Thyroid gland (tissue), 4 donors: ENCODE data around the gene STT3B. TPM values are rescaled to one million over a fixed set of nuclear protein-coding genes. Genes with fewer than 3 reads are reported as not detected.

Experiments used
- DNase-seq, 2 donors: peaks; one replicate each; pipeline ENCODE4 v3.0.0-alpha.2; 2019
- H3K27ac ChIP-seq, 3 donors: fragments of 200-600 bp; sonication (generic); 1 replicate in 2 of 3; 2 replicates in 1 of 3; pipeline ENCODE4 v1.5.1; 2016 to 2019; ENCODE audit warnings: mild to moderate bottlenecking in 1 of 3, moderate library complexity in 1 of 3
- H3K27me3 ChIP-seq: fragments of 200-600 bp; sonication (generic); one replicate; pipeline ENCODE4 v1.5.1; 2019
- H3K36me3 ChIP-seq, 2 donors: fragments of 200-600 bp; sonication (generic); one replicate each; pipeline ENCODE4 v1.5.1; 2016 to 2019
- H3K4me1 ChIP-seq, 2 donors: fragments of 200-600 bp; sonication (generic); one replicate each; pipeline ENCODE4 v1.5.1; 2017 to 2019
- H3K4me3 ChIP-seq, 3 donors: fragments of 200-600 bp; sonication (generic); replicated peaks in 1 of 3; 1 replicate in 2 of 3; 2 replicates in 1 of 3; pipeline ENCODE4 v1.5.1; 2016; ENCODE audit warnings: mild to moderate bottlenecking in 1 of 3
- H3K9me3 ChIP-seq: fragments of 200-600 bp; sonication (generic); one replicate; pipeline ENCODE4 v1.5.1; 2017
- POLR2A ChIP-seq, 2 donors: fragments of 450-650 bp; IDR thresholded peaks; one replicate each; pipeline ENCODE4 v1.6.1; 2017; ENCODE audit warnings: antibody characterized with exemption in 2 of 2, mild to moderate bottlenecking in 2 of 2, moderate library complexity in 1 of 2
- WGBS, 2 donors: methylation state at CpG; one replicate each; pipeline ENCODE4 v1.1.5; 2017; 5-methylcytosine and 5-hydroxymethylcytosine counted together
- intact Hi-C: fragments of 100-400 bp; cut with DNase I; formaldehyde crosslinking; loops from one replicate; pipeline ENCODE4 v1.15.1; 2023
- total RNA-seq, 4 donors: library from RNA; depleted of rRNA; stranded (reverse); fragments of >200 nt; gene quantifications; one replicate each; pipeline ENCODE4 v1.2.3, GENCODE V29; 2016
- TF ChIP-seq, protein P1 (sequence below), 6 experiments: fragments of 200-600 bp in 3 of 6; fragments of 450-650 bp in 3 of 6; sonication (generic) in 3 of 6; IDR thresholded peaks; one replicate each; pipeline ENCODE4 v1.5.1; 2016 to 2019; ENCODE audit warnings: antibody characterized with exemption in 6 of 6, mild to moderate bottlenecking in 2 of 6, inconsistent platforms in 1 of 6, moderate library complexity in 1 of 6

Gene STT3B
- total RNA-seq, 4 donors from 2014 or later: 111 to 172 (median 150) TPM

DNA sequence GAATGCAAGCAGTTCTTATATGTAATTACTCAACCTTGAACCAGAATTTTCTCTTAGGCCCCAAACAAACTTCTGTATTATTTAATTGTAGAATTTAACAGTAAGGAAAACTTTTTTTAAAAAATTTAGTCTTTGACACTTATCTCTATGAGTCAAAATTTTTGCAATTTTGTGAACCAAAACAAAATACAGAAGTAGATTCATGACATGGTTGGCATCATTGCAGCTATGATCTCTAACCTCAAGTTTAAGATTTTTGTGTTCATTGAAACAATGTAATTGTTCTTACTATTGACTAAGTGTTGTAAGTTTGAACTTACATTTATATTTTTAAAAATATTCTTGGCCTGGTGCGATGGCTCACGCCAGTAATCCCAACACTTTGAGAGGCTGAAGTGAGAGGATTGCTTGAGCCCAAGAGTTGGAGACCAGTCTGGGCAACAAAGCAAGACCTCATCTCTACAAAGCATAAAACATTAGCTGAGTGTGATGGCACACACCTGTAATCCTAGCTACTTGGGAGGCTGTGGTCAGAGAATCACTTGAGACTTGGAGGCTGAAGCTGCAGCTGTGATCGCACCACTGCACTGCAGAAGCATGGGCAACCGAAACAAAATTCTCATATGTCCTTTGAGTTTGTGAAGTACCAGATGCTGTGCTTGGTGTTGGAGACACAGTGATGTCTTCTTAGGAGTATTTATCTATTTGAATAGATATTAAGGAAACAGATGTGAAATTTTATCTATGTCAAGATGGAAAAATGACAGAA lies 39.7 kb downstream of the STT3B start:
- H3K27me3 ChIP-seq: no peaks in the 10 kb centered on the region
- no peaks in the 10 kb centered on the region for H3K9me3 ChIP-seq
- 96 to 99% methylated on average over 4 of the region's 4 CpGs for WGBS, 2 donors
- TF ChIP-seq, protein P1, sequence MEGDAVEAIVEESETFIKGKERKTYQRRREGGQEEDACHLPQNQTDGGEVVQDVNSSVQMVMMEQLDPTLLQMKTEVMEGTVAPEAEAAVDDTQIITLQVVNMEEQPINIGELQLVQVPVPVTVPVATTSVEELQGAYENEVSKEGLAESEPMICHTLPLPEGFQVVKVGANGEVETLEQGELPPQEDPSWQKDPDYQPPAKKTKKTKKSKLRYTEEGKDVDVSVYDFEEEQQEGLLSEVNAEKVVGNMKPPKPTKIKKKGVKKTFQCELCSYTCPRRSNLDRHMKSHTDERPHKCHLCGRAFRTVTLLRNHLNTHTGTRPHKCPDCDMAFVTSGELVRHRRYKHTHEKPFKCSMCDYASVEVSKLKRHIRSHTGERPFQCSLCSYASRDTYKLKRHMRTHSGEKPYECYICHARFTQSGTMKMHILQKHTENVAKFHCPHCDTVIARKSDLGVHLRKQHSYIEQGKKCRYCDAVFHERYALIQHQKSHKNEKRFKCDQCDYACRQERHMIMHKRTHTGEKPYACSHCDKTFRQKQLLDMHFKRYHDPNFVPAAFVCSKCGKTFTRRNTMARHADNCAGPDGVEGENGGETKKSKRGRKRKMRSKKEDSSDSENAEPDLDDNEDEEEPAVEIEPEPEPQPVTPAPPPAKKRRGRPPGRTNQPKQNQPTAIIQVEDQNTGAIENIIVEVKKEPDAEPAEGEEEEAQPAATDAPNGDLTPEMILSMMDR (IDR thresholded peaks at IDR 0.05): no peak
- TF ChIP-seq POLR2A (IDR thresholded peaks at IDR 0.05): no peak
- intact Hi-C loops: no loop called here
- no peaks in the 10 kb centered on the region for H3K36me3 ChIP-seq
- no peak for DNase-seq
- H3K27ac ChIP-seq: no peak overlapping the region
- no peak overlapping the region for H3K4me3 ChIP-seq
- peaks cover 3 to 12% of the 10 kb centered on the region in 2 donors for H3K4me1 ChIP-seq

DNA sequence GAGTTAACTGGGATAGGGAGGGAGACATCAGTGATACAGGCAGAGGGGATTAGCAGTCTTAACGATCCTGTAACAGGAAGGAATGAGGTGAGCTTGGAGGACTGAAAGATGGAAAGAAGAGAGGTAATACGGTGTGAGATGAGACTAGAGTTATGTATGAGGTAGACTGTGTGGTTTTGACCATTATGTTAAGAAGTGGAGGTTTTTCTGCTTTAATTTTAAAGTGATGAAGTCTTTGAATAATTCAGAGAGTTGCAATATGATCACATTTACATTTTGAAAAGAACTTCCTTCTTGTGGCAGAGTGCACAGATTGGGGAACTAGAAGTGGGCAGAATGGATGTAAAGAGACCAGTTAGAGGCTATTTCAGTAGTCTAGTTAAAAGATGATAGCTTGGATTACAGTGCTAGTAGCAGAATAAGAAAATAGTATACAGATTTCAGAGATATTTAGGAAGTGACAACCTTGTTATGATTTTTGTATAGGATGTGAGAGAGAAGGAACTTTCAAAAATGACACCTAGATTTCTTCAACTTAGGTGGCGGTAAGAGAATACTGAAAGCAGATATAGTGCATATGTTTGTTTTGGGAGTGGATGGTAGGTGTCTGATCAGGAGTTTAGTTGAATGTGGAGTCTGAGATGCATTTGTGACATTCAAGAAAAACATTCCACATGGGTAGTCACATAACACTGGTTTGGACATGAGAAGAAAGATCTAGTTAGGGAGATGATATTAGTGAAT lies 40.5 kb downstream of the STT3B start:
- H3K27me3 ChIP-seq: no peaks in the 10 kb centered on the region
- no peak overlapping the region for H3K4me3 ChIP-seq
- peaks cover 3 to 12% of the 10 kb centered on the region in 2 donors for H3K4me1 ChIP-seq
- H3K9me3 ChIP-seq: no peaks in the 10 kb centered on the region
- intact Hi-C loops: no loop called here
- H3K27ac ChIP-seq: no peak overlapping the region
- no peaks in the 10 kb centered on the region for H3K36me3 ChIP-seq
- TF ChIP-seq, protein P1 (IDR thresholded peaks at IDR 0.05): no peak
- TF ChIP-seq POLR2A (IDR thresholded peaks at IDR 0.05): no peak
- WGBS, 2 donors: 66 to 68% methylated on average over 3 of the region's 3 CpGs
- DNase-seq: no peak

DNA sequence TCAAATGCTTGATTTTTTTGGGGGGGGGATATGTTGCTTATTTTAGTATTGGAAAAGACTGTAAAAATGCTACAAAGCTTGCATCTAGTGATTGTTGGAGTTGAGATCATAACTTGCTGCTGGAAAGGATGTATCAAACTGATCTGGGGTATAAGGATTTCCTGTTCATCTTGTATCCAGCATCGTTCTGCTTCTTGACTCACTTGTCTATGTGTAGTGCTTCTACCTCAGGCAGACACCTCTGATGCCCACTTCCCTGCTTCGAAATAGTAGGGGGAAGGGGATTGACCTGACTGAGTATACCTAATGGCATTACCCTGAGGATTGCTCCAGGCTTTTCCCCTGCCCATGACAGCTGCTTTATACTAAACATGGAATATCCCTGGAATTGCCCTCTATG lies 42.7 kb downstream of the STT3B start:
- intact Hi-C loops: no loop called here
- Histone ChIP-seq H3K9me3 (no peaks in the 10 kb centered on the region), H3K36me3 (no peaks in the 10 kb centered on the region), H3K27ac (no peak overlapping the region), H3K4me3 (no peak overlapping the region), H3K4me1 (peaks cover 3 to 12% of the 10 kb centered on the region in 2 donors), H3K27me3 (no peaks in the 10 kb centered on the region)
- TF ChIP-seq, protein P1 (IDR thresholded peaks at IDR 0.05): no peak
- no peak for TF ChIP-seq POLR2A (IDR thresholded peaks at IDR 0.05)
- 78 to 81% methylated on average over 2 of the region's 2 CpGs for WGBS, 2 donors
- DNase-seq: no peak

DNA sequence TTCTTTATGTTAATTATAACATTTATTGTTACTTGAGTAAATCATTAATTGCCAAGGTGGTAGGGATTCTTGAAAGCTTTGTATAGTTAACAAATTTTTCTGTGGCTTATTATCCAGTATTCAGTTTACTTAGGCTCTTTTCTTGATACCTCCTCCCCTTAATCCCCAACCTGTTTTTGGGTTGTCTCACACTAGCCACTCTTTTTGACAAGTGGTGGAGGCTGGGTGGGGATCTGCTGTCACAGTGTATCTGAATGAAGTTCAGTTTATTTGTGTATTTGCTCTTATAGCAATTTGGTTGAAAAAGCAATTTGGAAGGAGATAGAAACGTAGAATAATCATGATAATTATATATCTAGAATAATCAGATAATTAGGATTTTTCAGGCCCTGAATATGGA lies 43.8 kb downstream of the STT3B start:
- Histone ChIP-seq H3K9me3 (no peaks in the 10 kb centered on the region), H3K36me3 (no peaks in the 10 kb centered on the region), H3K27me3 (no peaks in the 10 kb centered on the region), H3K4me1 (peaks cover 3 to 14% of the 10 kb centered on the region in 2 donors), H3K4me3 (no peak overlapping the region), H3K27ac (no peak overlapping the region)
- no peak for TF ChIP-seq POLR2A (IDR thresholded peaks at IDR 0.05)
- TF ChIP-seq, protein P1 (IDR thresholded peaks at IDR 0.05): no peak
- WGBS, 2 donors: 98 to 100% methylated on average over 1 of the region's 1 CpG
- DNase-seq: no peak
- intact Hi-C loops: no loop called here

DNA sequence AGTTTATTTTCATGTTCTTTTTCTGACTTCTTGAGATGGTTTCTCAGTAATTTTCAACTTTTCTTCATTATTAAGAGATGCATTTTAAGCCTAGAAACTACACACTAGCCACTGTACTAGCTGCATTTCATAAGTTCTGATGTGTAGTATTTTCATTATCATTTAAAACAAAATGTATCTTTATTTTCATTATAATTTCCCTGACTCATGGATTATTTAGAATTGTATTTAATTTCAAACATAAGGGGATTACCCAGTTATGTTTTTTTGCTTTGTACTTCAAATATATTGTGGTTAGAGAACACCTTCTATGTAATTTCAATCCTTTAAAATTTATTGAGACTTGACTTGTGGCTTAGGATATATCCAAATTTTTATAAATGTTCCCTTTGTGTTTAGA lies 44.5 kb downstream of the STT3B start:
- H3K4me3 ChIP-seq: no peak overlapping the region
- H3K4me1 ChIP-seq: peaks cover 3 to 20% of the 10 kb centered on the region in 2 donors
- TF ChIP-seq, protein P1 (IDR thresholded peaks at IDR 0.05): no peak
- no peak for TF ChIP-seq POLR2A (IDR thresholded peaks at IDR 0.05)
- no peak for DNase-seq
- no peaks in the 10 kb centered on the region for H3K36me3 ChIP-seq
- intact Hi-C loops: no loop called here
- no peak overlapping the region for H3K27ac ChIP-seq
- no peaks in the 10 kb centered on the region for H3K27me3 ChIP-seq
- no peaks in the 10 kb centered on the region for H3K9me3 ChIP-seq
